Thoracic aorta (tissue), 2 donors: ENCODE data around the gene KRR1. TPM values are rescaled to one million over a fixed set of nuclear protein-coding genes. Genes with fewer than 3 reads are reported as not detected.
A peak's percentile ranks its signal among the peaks of the same experiment; 100 is the strongest.

Experiments used
- ATAC-seq: fragments of 150-250 bp; one replicate; pipeline ENCODE4 v1.8.0; 2017; ENCODE audit warnings: low read depth; ENCODE audit not compliant: insufficient number of reproducible peaks, low FRiP score
- DNase-seq: peaks from one replicate; pipeline ENCODE4 v3.0.0-alpha.2; 2020; ENCODE audit warnings: low spot score
- H3K27ac ChIP-seq, 2 donors: fragments of 200-600 bp; sonication (generic); 1 replicate in 1 of 2; 2 replicates in 1 of 2; pipeline ENCODE4 v1.5.1; 2016; ENCODE audit warnings: mild to moderate bottlenecking in 2 of 2, moderate library complexity in 2 of 2
- H3K27me3 ChIP-seq: fragments of 200-600 bp; sonication (generic); replicated peaks from 2 replicates; pipeline ENCODE4 v1.6.0; 2016; ENCODE audit warnings: mild to moderate bottlenecking; ENCODE audit not compliant: insufficient read depth
- H3K36me3 ChIP-seq: fragments of 200-600 bp; sonication (generic); one replicate; pipeline ENCODE4 v1.5.1; 2016
- H3K4me1 ChIP-seq, 2 donors: fragments of 200-600 bp; sonication (generic); 1 replicate in 1 of 2; 2 replicates in 1 of 2; pipeline versions ENCODE4 v1.5.1 to v1.6.0; 2016; ENCODE audit warnings: low read depth in 2 of 2, mild to moderate bottlenecking in 1 of 2; ENCODE audit not compliant: control insufficient read depth in 1 of 2
- H3K4me3 ChIP-seq: fragments of 200-600 bp; sonication (generic); 2 replicates; pipeline ENCODE4 v1.5.1; 2016; ENCODE audit warnings: mild to moderate bottlenecking
- H3K9me3 ChIP-seq: fragments of 200-600 bp; sonication (generic); 2 replicates; pipeline ENCODE4 v1.5.1; 2016
- CTCF ChIP-seq: fragments of 200-600 bp; sonication (generic); IDR thresholded peaks from one replicate; pipeline ENCODE4 v1.5.1; 2019; ENCODE audit warnings: antibody characterized with exemption
- total RNA-seq, 2 donors: library from RNA; depleted of rRNA; stranded (reverse); fragments of >200 nt; gene quantifications; one replicate each; pipeline versions ENCODE4 v1.1.0 to v1.2.3, GENCODE V29; 2016

KRR1 gene
- total RNA-seq, 2 donors from 2014 or later: 30.6 to 46.8 TPM

- Histone ChIP-seq H3K27ac (no peak overlapping the region), H3K9me3 (no peaks in the 10 kb centered on the region), H3K4me1 (peaks cover 10 to 23% of the 10 kb centered on the region in 2 donors), H3K27me3 (no peaks in the 10 kb centered on the region), H3K36me3 (peaks cover 16% of the 10 kb centered on the region), H3K4me3 (no peak overlapping the region)
- no peak for ATAC-seq
- TF ChIP-seq CTCF: no peak
- no peak for DNase-seq
Observed at GRCh38 chr12:75507086-75507485, 4.3 kb downstream of the KRR1 start.

- peak; percentile 53 for TF ChIP-seq CTCF
- no peak overlapping the region for H3K27ac ChIP-seq
- H3K27me3 ChIP-seq: no peaks in the 10 kb centered on the region
- no peak for ATAC-seq
- H3K9me3 ChIP-seq: no peaks in the 10 kb centered on the region
- H3K4me3 ChIP-seq: no peak overlapping the region
- peaks cover 23% of the 10 kb centered on the region for H3K36me3 ChIP-seq
- DNase-seq: no peak
- H3K4me1 ChIP-seq: peaks cover 8 to 23% of the 10 kb centered on the region in 2 donors
Observed at GRCh38 chr12:75505706-75506312, 5.6 kb downstream of the KRR1 start.

GRCh38 chr12:75503866-75504265, 7.5 kb downstream of the KRR1 start:
- no peak overlapping the region for H3K27ac ChIP-seq
- no peaks in the 10 kb centered on the region for H3K9me3 ChIP-seq
- DNase-seq (no peak), ATAC-seq (no peak)
- TF ChIP-seq CTCF: no peak
- H3K27me3 ChIP-seq: no peaks in the 10 kb centered on the region
- peaks cover 0 to 7% of the 10 kb centered on the region in 2 donors for H3K4me1 ChIP-seq
- H3K4me3 ChIP-seq: no peak overlapping the region
- peaks cover 23% of the 10 kb centered on the region for H3K36me3 ChIP-seq

GRCh38 chr12:75503459-75503858, 8.0 kb downstream of the KRR1 start:
- peaks cover 0 to 4% of the 10 kb centered on the region in 2 donors for H3K4me1 ChIP-seq
- peaks cover 26% of the 10 kb centered on the region for H3K36me3 ChIP-seq
- ATAC-seq: no peak
- TF ChIP-seq CTCF: no peak
- no peak for DNase-seq
- H3K9me3 ChIP-seq: no peaks in the 10 kb centered on the region
- no peak overlapping the region for H3K4me3 ChIP-seq
- no peaks in the 10 kb centered on the region for H3K27me3 ChIP-seq
- H3K27ac ChIP-seq: no peak overlapping the region

- no peak overlapping the region for H3K4me3 ChIP-seq
- no peak overlapping the region for H3K27ac ChIP-seq
- DNase-seq (no peak), ATAC-seq (no peak)
- no peaks in the 10 kb centered on the region for H3K9me3 ChIP-seq
- TF ChIP-seq CTCF: no peak
- peaks cover 22 to 31% of the 10 kb centered on the region in 2 donors for H3K4me1 ChIP-seq
- H3K27me3 ChIP-seq: no peaks in the 10 kb centered on the region
- peaks cover 15% of the 10 kb centered on the region for H3K36me3 ChIP-seq
Observed at GRCh38 chr12:75491169-75491568, 20.2 kb downstream of the KRR1 start.
